22Rv1 (cell line): Measurements from ENCODE around the gene ATP8A1.

Experiments
- ZFX ChIP-seq: fragments of 450-650 bp; IDR thresholded peaks from 2 replicates; pipeline ENCODE4 v1.6.1; 2017; ENCODE audit warnings: antibody characterized with exemption, borderline replicate concordance
- TF ChIP-seq, protein P1 (sequence below): fragments of 450-650 bp; IDR thresholded peaks from 2 replicates; pipeline ENCODE4 v1.5.1; 2017; ENCODE audit warnings: mild to moderate bottlenecking

DNA sequence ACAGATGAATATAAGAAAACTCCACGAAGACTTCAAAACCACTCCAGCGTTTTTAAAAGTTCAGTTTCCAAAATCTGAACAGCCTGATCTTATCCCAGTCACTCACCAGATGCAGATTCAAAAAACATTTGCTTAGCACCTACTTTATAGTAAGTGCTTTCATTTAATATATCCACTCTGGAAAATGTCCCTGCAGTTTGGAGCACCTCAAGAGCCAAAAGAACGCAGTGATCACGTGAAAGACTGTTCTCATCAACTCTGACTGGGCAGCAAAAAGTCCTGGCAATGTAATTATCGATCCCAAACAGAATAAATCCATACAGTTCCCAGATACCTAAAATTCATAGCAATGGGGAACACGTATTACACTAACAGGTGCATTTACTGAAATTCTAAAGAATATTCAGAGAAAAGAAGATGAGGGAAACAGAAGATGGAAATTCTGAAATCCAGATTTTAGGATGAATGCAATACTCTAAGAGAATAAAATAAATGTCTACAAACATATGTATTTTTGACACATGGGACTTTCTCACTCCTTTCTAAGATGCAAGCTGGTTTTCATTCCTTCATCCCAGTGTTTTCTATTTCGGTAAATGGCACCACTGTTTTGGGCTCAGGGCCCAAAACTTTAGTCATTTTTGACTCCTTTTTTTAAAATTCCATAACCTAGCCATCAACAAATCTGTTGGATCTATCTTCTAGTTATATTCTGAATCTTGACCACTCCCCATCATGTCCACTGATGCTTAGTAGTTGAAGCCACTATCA lies 13.9 kb downstream of the ATP8A1 start:
- TF ChIP-seq, protein P1, sequence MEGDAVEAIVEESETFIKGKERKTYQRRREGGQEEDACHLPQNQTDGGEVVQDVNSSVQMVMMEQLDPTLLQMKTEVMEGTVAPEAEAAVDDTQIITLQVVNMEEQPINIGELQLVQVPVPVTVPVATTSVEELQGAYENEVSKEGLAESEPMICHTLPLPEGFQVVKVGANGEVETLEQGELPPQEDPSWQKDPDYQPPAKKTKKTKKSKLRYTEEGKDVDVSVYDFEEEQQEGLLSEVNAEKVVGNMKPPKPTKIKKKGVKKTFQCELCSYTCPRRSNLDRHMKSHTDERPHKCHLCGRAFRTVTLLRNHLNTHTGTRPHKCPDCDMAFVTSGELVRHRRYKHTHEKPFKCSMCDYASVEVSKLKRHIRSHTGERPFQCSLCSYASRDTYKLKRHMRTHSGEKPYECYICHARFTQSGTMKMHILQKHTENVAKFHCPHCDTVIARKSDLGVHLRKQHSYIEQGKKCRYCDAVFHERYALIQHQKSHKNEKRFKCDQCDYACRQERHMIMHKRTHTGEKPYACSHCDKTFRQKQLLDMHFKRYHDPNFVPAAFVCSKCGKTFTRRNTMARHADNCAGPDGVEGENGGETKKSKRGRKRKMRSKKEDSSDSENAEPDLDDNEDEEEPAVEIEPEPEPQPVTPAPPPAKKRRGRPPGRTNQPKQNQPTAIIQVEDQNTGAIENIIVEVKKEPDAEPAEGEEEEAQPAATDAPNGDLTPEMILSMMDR, result no peak
- no peak for TF ChIP-seq ZFX
